Left colon (tissue), 2 donors: ENCODE data around the gene RIMS3. TPM values are rescaled to one million over a fixed set of nuclear protein-coding genes. Genes with fewer than 3 reads are reported as not detected.

Experiments used
- total RNA-seq, 2 donors: library from RNA; stranded (reverse); fragmentation: NEBNext Ultra II Directional; extraction: Animal tissue kit (Norgen Biotek cat#: 25700); gene quantifications; one replicate each; pipeline ENCODE4 v1.2.1, GENCODE V29; 2021
- donor health status: DM: no; HTN: no; CAD: no.
- donor health status: DM: yes; HTN: yes; CAD: no.

The RIMS3 gene
- total RNA-seq, 2 donors from 2014 or later, result 6.4 to 15.6 TPM

Other genes with a start within 250 kb of the RIMS3 start
- gene ZFP69B, start 215.2 kb downstream of the RIMS3 start, total RNA-seq, result 1 to 10 TPM in 1 of 2 donors, under 1 TPM in 1; 0.98 to 1.5 TPM
- 1 to 10 TPM; 2.5 to 2.6 TPM for gene ZFP69, start 188.4 kb downstream of the RIMS3 start, total RNA-seq
- 1 to 10 TPM; 4.7 to 5.4 TPM for gene EXO5, start 156.9 kb downstream of the RIMS3 start, total RNA-seq
- 1 to 10 TPM; 5.2 to 8.3 TPM for gene ZNF684, start 134.0 kb downstream of the RIMS3 start, total RNA-seq
- 10 to 100 TPM; 62.5 TPM for gene NFYC, start 26.0 kb upstream of the RIMS3 start, total RNA-seq
- 1 to 10 TPM; 2.1 to 2.4 TPM for gene KCNQ4, start 118.1 kb upstream of the RIMS3 start, total RNA-seq
- gene CITED4, start 196.7 kb upstream of the RIMS3 start, total RNA-seq, result 1 to 10 TPM; 4.1 to 5.8 TPM